HG03025 (cell line): Measurements from ENCODE around the gene HOXA9.

Source experiments
- ATAC-seq: cut with Tn5 transposase; IDR thresholded peaks from one replicate; pipeline ENCODE4 v1.9.1; 2021; ENCODE audit warnings: mild to moderate bottlenecking, moderate library complexity; ENCODE audit not compliant: unreplicated experiment, low FRiP score

HOXA9 gene

GRCh38 chr7:27145165-27145913 is 20.0 kb downstream of the HOXA9 start:
- ATAC-seq, result no peak

GRCh38 chr7:27144781-27145164 is 20.6 kb downstream of the HOXA9 start:
- no peak for ATAC-seq

- ATAC-seq, result no peak
Observed at GRCh38 chr7:27143950-27144780, 21.2 kb downstream of the HOXA9 start.

GRCh38 chr7:27143023-27143949 is 22.1 kb downstream of the HOXA9 start, which contains the start of gene HOXA5:
TSS of gene HOXA5 (minus strand) at chr7:27143681. CDS start at chr7:27143607, 74 bp downstream.
- no peak for ATAC-seq

GRCh38 chr7:27142580-27143022 is 22.7 kb downstream of the HOXA9 start:
- no peak for ATAC-seq

- ATAC-seq, result no peak
Observed at GRCh38 chr7:27141923-27142579, 23.3 kb downstream of the HOXA9 start.

- ATAC-seq, result no peak
Observed at GRCh38 chr7:27141137-27141922, 24.0 kb downstream of the HOXA9 start.

- no peak for ATAC-seq
Observed at GRCh38 chr7:27140126-27140857, 25.0 kb downstream of the HOXA9 start.

GRCh38 chr7:27139334-27140125 is 25.8 kb downstream of the HOXA9 start:
- ATAC-seq, result no peak

GRCh38 chr7:27138985-27139333 is 26.4 kb downstream of the HOXA9 start:
- no peak for ATAC-seq

- ATAC-seq, result no peak
Observed at GRCh38 chr7:27138472-27138871, 26.9 kb downstream of the HOXA9 start.

- no peak for ATAC-seq
Observed at GRCh38 chr7:27137640-27138315, 27.6 kb downstream of the HOXA9 start.

GRCh38 chr7:27134392-27134791 is 30.9 kb downstream of the HOXA9 start:
- ATAC-seq, result no peak

- no peak for ATAC-seq
Observed at GRCh38 chr7:27133409-27134231, 31.7 kb downstream of the HOXA9 start.

GRCh38 chr7:27132978-27133377 is 32.4 kb downstream of the HOXA9 start:
- ATAC-seq, result no peak

- ATAC-seq, result no peak
Observed at GRCh38 chr7:27132214-27132613, 33.1 kb downstream of the HOXA9 start.
